ENCODE data around the gene GMCL2. TPM values are rescaled to one million over a fixed set of nuclear protein-coding genes. Genes with fewer than 3 reads are reported as not detected.

Gene GMCL2
- total and polyA plus RNA-seq, 9 of the 15 experiments (the other 6 are each of a cell fraction or from before 2014, with no cell fraction given) = 0.04 TPM; not detected in 8

- ATAC-seq (no peak), FAIRE-seq (no peak), DNase-seq (ENCODE audit: extremely low read depth in 1 of 4, low spot score in 3 of 4) (no peak)
- Histone ChIP-seq H3K79me2 (ENCODE audit: control insufficient read depth, insufficient read depth, low read length) (peaks cover 54% of the 10 kb centered on the region), H4K20me1 (replicated peaks; ENCODE audit: control insufficient read depth, insufficient read depth, low read length) (peaks cover 79% of the 10 kb centered on the region), H3K9me1 (ENCODE audit: control insufficient read depth, insufficient read depth, low read length) (peaks cover 10% of the 10 kb centered on the region), H2AFZ (ENCODE audit: low read depth, low read length) (no peak overlapping the region), H3K36me3 (ENCODE audit: control insufficient read depth, insufficient read depth, low read length) (peaks cover 93% of the 10 kb centered on the region), H3K9ac (ENCODE audit: insufficient read depth in 1 of 2, low read depth in 2 of 2, low read length in 2 of 2) (peak overlapping the region in 1 of 2 experiments; percentile 7; a peak in 1 of 4 replicates), H3K27me3 (ENCODE audit: control insufficient read depth in 2 of 2, insufficient read depth in 2 of 2, low read length in 2 of 2) (no peaks in the 10 kb centered on the region), H3K4me1 (replicated peaks in 1 of 2; ENCODE audit: control insufficient read depth in 2 of 2, insufficient read depth in 2 of 2, low read length in 2 of 2) (peaks cover 20 to 21% of the 10 kb centered on the region in 2 experiments; a peak in 4 of 5 replicates), H3K4me3 (no peak overlapping the region), H3K27ac (ENCODE audit: extremely low read depth, low read depth, low read length) (no peak overlapping the region), H3K4me2 (ENCODE audit: insufficient read depth, low read length) (no peak overlapping the region), H3K9me3 (replicated peaks; ENCODE audit: control insufficient read depth, insufficient read depth, low read depth, low read length) (no peaks in the 10 kb centered on the region)
- intact Hi-C loops (cut with micrococcal nuclease) = no loop called here
- in situ Hi-C loops (cut with MboI) = no loop called here
- POLR2A ChIA-PET = interaction anchor here (0.7 to 12.7 kb wide), 3 partner anchors 13 to 173 kb away, joined by 3 to 162 read pairs (median 5); partner anchors contain the start of gene PHYKPL
- no TSS peak for BruUV-seq (replicated peaks)
- CTCF ChIA-PET (ENCODE audit: low intra/inter-chr PET ratio) = no interaction called here
- WGBS (ENCODE audit: insufficient coverage, low coverage, missing lambda C conversion rate) = 88% methylated on average over 8 of the region's 8 CpGs
- TF ChIP-seq IRF1 (CRISPR knock-in tag; IDR thresholded peaks at IDR 0.05; ENCODE audit: borderline replicate concordance) (no peak), RBFOX2 (IDR thresholded peaks at IDR 0.05; ENCODE audit: low read depth, low read length) (peak; percentile 34), NFE2 (IDR thresholded peaks at IDR 0.05; ENCODE audit: low read depth) (no peak), MITF (IDR thresholded peaks at IDR 0.05) (no peak), POLR2A (conservative IDR thresholded peaks at IDR 0.05) (peak; percentile 22), MCM5 (IDR thresholded peaks at IDR 0.05; ENCODE audit: low read depth) (no peak), ETS1 (conservative IDR thresholded peaks at IDR 0.05; ENCODE audit: control insufficient read depth, low read depth, low read length) (no peak), ZNF41 (CRISPR knock-in tag; conservative IDR thresholded peaks at IDR 0.05) (no peak), NR3C1 (CRISPR knock-in tag; IDR thresholded peaks at IDR 0.05) (no peak), ERF (CRISPR knock-in tag; IDR thresholded peaks at IDR 0.05) (no peak), DLX4 (CRISPR knock-in tag; IDR thresholded peaks at IDR 0.05) (no peak), U2AF1 (optimal IDR thresholded peaks at IDR 0.05; ENCODE audit: low read depth, low read length) (no peak), GATAD2B (IDR thresholded peaks at IDR 0.05; ENCODE audit: borderline replicate concordance) (no peak), SUPT5H (IDR thresholded peaks at IDR 0.05) (0 out of 2 replicates have a peak, but pooled peaks have one; percentile 29), ZNF253 (CRISPR knock-in tag; conservative IDR thresholded peaks at IDR 0.05) (no peak), MCM2 (IDR thresholded peaks at IDR 0.05; ENCODE audit: low read depth) (no peak), SIRT6 (IDR thresholded peaks at IDR 0.05; ENCODE audit: low read depth, low read length) (no peak)
Measured at GRCh38 chr5:178209334-178210072, 22.3 kb upstream of the GMCL2 start.

All from K562 (cell line).